IMR-90 (cell line): ENCODE measurements around the gene RPE. TPM values are rescaled to one million over a fixed set of nuclear protein-coding genes. Genes with fewer than 3 reads are reported as not detected.

Experiments used
- ATAC-seq: fragments of 200-7000 bp; cut with Tn5 transposase; 2 replicates; pipeline ENCODE4 v1.9.1; 2020; ENCODE audit warnings: low read depth, mild to moderate bottlenecking, moderate library complexity
- BruUV-seq: library from RNA; stranded (reverse); fragments of 400-500 nt; replicated peaks from 2 replicates; lab custom pipeline; 2021; lab: Mats Ljungman, UMichigan
- CTCF ChIA-PET: fragments of 300-600 bp; formaldehyde crosslinking; extraction: SDS; loops from one replicate; lab custom pipeline; 2021; ENCODE audit warnings: antibody characterized with exemption; lab: Yijun Ruan, JAX
- POLR2A ChIA-PET: fragments of 300-600 bp; sonication (Branson Sonifier 250); formaldehyde crosslinking; loops from one replicate; lab custom pipeline; 2022; ENCODE audit warnings: antibody characterized with exemption; ENCODE audit not compliant: unreplicated experiment; lab: Charles Lee
- DNase-seq: peaks from one replicate; pipeline ENCODE4 v3.0.0; 2013
- H2AFZ ChIP-seq: replicated peaks from 2 replicates; pipeline ENCODE3; 2013; ENCODE audit warnings: low read length, mild to moderate bottlenecking; ENCODE audit not compliant: poor library complexity
- H2AK5ac ChIP-seq: 2 replicates; pipeline ENCODE4 v1.6.1; 2013; ENCODE audit warnings: low read depth, low read length, inconsistent platforms
- H2AK9ac ChIP-seq: replicated peaks from 2 replicates; pipeline ENCODE3; 2013; ENCODE audit warnings: mild to moderate bottlenecking, low read depth, low read length, moderate library complexity; ENCODE audit not compliant: poor library complexity
- H2BK120ac ChIP-seq: 2 replicates; pipeline ENCODE4 v1.6.1; 2013; ENCODE audit warnings: low read depth, low read length, inconsistent platforms
- H2BK15ac ChIP-seq: 3 replicates; pipeline ENCODE4 v1.6.1; 2013; ENCODE audit warnings: low read depth, low read length, inconsistent platforms
- H2BK20ac ChIP-seq: 2 replicates; pipeline ENCODE4 v1.6.1; 2013; ENCODE audit warnings: low read depth, mild to moderate bottlenecking, inconsistent platforms, low read length, moderate library complexity
- H2BK5ac ChIP-seq: 2 replicates; pipeline ENCODE4 v1.6.1; 2013; ENCODE audit warnings: mild to moderate bottlenecking, low read depth, low read length, inconsistent platforms; ENCODE audit not compliant: poor library complexity, severe bottlenecking
- H3K14ac ChIP-seq: replicated peaks from 2 replicates; pipeline ENCODE4 v1.6.1; 2013; ENCODE audit warnings: low read depth, low read length, inconsistent platforms
- H3K18ac ChIP-seq: 2 replicates; pipeline ENCODE4 v1.6.1; 2013; ENCODE audit warnings: low read depth, low read length, control low read depth
- H3K23ac ChIP-seq: 2 replicates; pipeline ENCODE4 v1.6.1; 2013; ENCODE audit warnings: low read depth, low read length, inconsistent platforms
- H3K27ac ChIP-seq: 2 replicates; pipeline ENCODE4 v1.5.1; 2013; ENCODE audit warnings: mild to moderate bottlenecking, control low read depth, low read length; ENCODE audit not compliant: insufficient read depth
- H3K27me3 ChIP-seq: 2 replicates; pipeline ENCODE4 v1.6.1; 2013; ENCODE audit warnings: low read length; ENCODE audit not compliant: control insufficient read depth, insufficient read depth
- H3K36me3 ChIP-seq: 2 replicates; pipeline ENCODE4 v1.6.1; 2013; ENCODE audit warnings: low read length, mixed read lengths; ENCODE audit not compliant: control insufficient read depth, insufficient read depth
- H3K4ac ChIP-seq: 2 replicates; pipeline ENCODE4 v1.6.1; 2013; ENCODE audit warnings: low read depth, low read length, inconsistent platforms
- H3K4me1 ChIP-seq: 2 replicates; pipeline ENCODE4 v1.6.1; 2013; ENCODE audit warnings: low read length, mixed read lengths; ENCODE audit not compliant: control insufficient read depth, insufficient read depth
- H3K4me2 ChIP-seq: 2 replicates; pipeline ENCODE4 v1.6.1; 2013; ENCODE audit warnings: low read depth, mild to moderate bottlenecking, control low read depth, low read length, moderate library complexity
- H3K4me3 ChIP-seq: 2 replicates; pipeline ENCODE4 v1.5.1; 2013; ENCODE audit warnings: low read depth, mild to moderate bottlenecking, control low read depth, low read length, moderate library complexity; ENCODE audit not compliant: insufficient read depth
- H3K56ac ChIP-seq: 2 replicates; pipeline ENCODE4 v1.6.1; 2013; ENCODE audit warnings: low read length, inconsistent platforms; ENCODE audit not compliant: insufficient read depth; ENCODE audit errors: extremely low read depth
- H3K79me1 ChIP-seq, 2 experiments: 2 replicates each; pipeline ENCODE4 v1.6.1; 2013; ENCODE audit warnings: low read length in 2 of 2, inconsistent platforms in 1 of 2, low read depth in 1 of 2
- H3K9ac ChIP-seq: 2 replicates; pipeline ENCODE4 v1.6.1; 2013; ENCODE audit warnings: low read depth, low read length, control low read depth
- H3K9me1 ChIP-seq: 2 replicates; pipeline ENCODE4 v1.6.1; 2013; ENCODE audit warnings: low read length, inconsistent platforms; ENCODE audit not compliant: insufficient read depth
- H3K9me3 ChIP-seq: 2 replicates; pipeline ENCODE4 v1.6.1; 2013; ENCODE audit warnings: low read length; ENCODE audit not compliant: control insufficient read depth, insufficient read depth
- H4K20me1 ChIP-seq: 2 replicates; pipeline ENCODE4 v1.6.1; 2013; ENCODE audit warnings: low read length, inconsistent platforms; ENCODE audit not compliant: insufficient read depth
- H4K5ac ChIP-seq: 2 replicates; pipeline ENCODE4 v1.6.1; 2013; ENCODE audit warnings: mild to moderate bottlenecking, low read depth, low read length, control low read depth
- H4K8ac ChIP-seq, 2 experiments: 2 replicates each; pipeline ENCODE4 v1.6.1; 2013; ENCODE audit warnings: low read depth in 2 of 2, low read length in 2 of 2, control low read depth in 1 of 2, inconsistent platforms in 1 of 2
- H4K91ac ChIP-seq: 2 replicates; pipeline ENCODE4 v1.6.1; 2013; ENCODE audit warnings: low read depth, low read length, inconsistent platforms; ENCODE audit not compliant: insufficient read depth
- BHLHE40 ChIP-seq: fragments of 150-350 bp; IDR thresholded peaks from 2 replicates; pipeline ENCODE4 v1.6.1; 2016; ENCODE audit warnings: mild to moderate bottlenecking, low read depth, low read length
- CEBPB ChIP-seq: IDR thresholded peaks from 2 replicates; pipeline ENCODE4 v1.6.1; 2012; ENCODE audit warnings: low read depth, low read length, improper control_type of control experiment
- WGBS, 2 experiments: methylation state at CpG; one replicate each; pipeline versions ENCODE4 v1.1.5 to v1.1.7; 2013; ENCODE audit warnings: missing lambda C conversion rate in 2 of 2; ENCODE audit not compliant: insufficient read length in 1 of 2; ENCODE audit errors: extremely low coverage in 2 of 2; 5-methylcytosine and 5-hydroxymethylcytosine counted together
- dilution Hi-C: fragments of 300-500 bp; cut with HindIII; formaldehyde crosslinking; loops from one replicate; pipeline ENCODE4 v1.14.3; 2018; ENCODE audit warnings: low sequenced_read_pairs; ENCODE audit not compliant: unreplicated experiment
- in situ Hi-C: fragments of 300-500 bp; cut with MboI; formaldehyde crosslinking; loops from 3 replicates; pipeline ENCODE4 v1.14.3; 2019; ENCODE audit warnings: low sequenced_read_pairs, inconsistent platforms, mixed read lengths
- intact Hi-C: fragments of 100-400 bp; cut with micrococcal nuclease; formaldehyde crosslinking; loops from 2 replicates; pipeline ENCODE4 v1.10.0; 2022
- polyA plus RNA-seq, 3 experiments: library from polyadenylated mRNA; depleted of rRNA; stranded (reverse); fragments of >200 nt; gene quantifications; 2 replicates each; pipeline ENCODE4 v1.2.3, GENCODE V29; 2012; ENCODE audit warnings: low replicate concordance in 1 of 3
- total RNA-seq: library from RNA; depleted of rRNA; stranded (reverse); fragments of >200 nt; gene quantifications from 2 replicates; pipeline ENCODE4 v1.2.3, GENCODE V29; 2012

RPE gene
- total and polyA plus RNA-seq, 2 of the 4 experiments (the other 2 are of a cell fraction): 66.7 to 339 TPM

DNA sequence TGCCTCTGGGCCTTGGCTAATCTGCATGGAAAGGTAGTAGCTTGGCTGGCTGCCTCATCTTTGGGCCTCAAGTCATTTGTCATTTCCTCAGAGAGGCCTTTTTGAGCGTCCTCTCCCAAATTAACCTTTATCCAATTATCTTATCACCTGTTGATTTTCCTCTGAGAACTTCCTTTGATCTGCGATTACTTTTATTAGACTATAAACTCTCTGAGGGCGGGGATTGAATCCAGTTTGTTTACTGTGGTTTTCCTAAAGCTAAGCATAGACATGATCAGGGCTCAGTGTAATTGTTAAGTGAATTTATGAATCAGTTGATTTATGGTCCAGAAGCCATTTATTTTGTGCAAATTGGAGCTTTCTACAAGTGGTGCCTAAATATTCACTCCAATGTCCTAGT, 7.5 kb downstream of the RPE start:
- H3K4me3 ChIP-seq: no peak overlapping the region
- dilution Hi-C loops (no loop called here), intact Hi-C loops (no loop called here), in situ Hi-C loops (no loop called here)
- DNase-seq (no peak), ATAC-seq (no peak)
- no peak overlapping the region for H2AFZ ChIP-seq
- peaks cover 8 to 28% of the 10 kb centered on the region in 2 experiments for H3K79me1 ChIP-seq
- WGBS, 2 experiments: no CpG with 5 or more reads among the region's 3 CpGs
- H2BK5ac ChIP-seq: no peak overlapping the region
- H3K9me3 ChIP-seq: no peaks in the 10 kb centered on the region
- peaks cover 22% of the 10 kb centered on the region for H3K36me3 ChIP-seq
- BruUV-seq: no TSS peak
- no peak overlapping the region for H3K18ac ChIP-seq
- H4K8ac ChIP-seq: no peak overlapping the region
- H2BK15ac ChIP-seq: no peak overlapping the region
- H3K9ac ChIP-seq: no peak overlapping the region
- no peak overlapping the region for H3K23ac ChIP-seq
- TF ChIP-seq BHLHE40 (no peak), CEBPB (no peak)
- H3K27me3 ChIP-seq: no peaks in the 10 kb centered on the region
- no peak overlapping the region for H3K27ac ChIP-seq
- H3K9me1 ChIP-seq: no peaks in the 10 kb centered on the region
- H4K91ac ChIP-seq: no peak overlapping the region
- no peak overlapping the region for H3K4ac ChIP-seq
- H2BK20ac ChIP-seq: no peak overlapping the region
- 0 out of 2 replicates have a peak, but pooled peaks cover 1% of the 10 kb centered on the region for H3K4me1 ChIP-seq
- no peak overlapping the region for H3K4me2 ChIP-seq
- H4K20me1 ChIP-seq: peaks cover 9% of the 10 kb centered on the region; the same call in 1 of the 2 replicates
- no peak overlapping the region for H2AK9ac ChIP-seq
- no peak overlapping the region for H3K56ac ChIP-seq
- no peak overlapping the region for H2BK120ac ChIP-seq
- no peak overlapping the region for H4K5ac ChIP-seq
- no peak overlapping the region for H3K14ac ChIP-seq
- no peak overlapping the region for H2AK5ac ChIP-seq
- ChIA-PET POLR2A (no interaction called here), CTCF (interaction anchor here (0.6 kb wide), 1 partner anchor 36 kb away, joined by 3 read pairs; no protein-coding TSS in a partner anchor)
